LNCAP (cell line): ENCODE measurements around the gene CTPS1.

Experiments used
- TF ChIP-seq, protein P1 (sequence below): fragments of 450-650 bp; IDR thresholded peaks from 2 replicates; pipeline ENCODE4 v1.5.1; 2017; ENCODE audit warnings: mild to moderate bottlenecking

The CTPS1 gene, protein sequence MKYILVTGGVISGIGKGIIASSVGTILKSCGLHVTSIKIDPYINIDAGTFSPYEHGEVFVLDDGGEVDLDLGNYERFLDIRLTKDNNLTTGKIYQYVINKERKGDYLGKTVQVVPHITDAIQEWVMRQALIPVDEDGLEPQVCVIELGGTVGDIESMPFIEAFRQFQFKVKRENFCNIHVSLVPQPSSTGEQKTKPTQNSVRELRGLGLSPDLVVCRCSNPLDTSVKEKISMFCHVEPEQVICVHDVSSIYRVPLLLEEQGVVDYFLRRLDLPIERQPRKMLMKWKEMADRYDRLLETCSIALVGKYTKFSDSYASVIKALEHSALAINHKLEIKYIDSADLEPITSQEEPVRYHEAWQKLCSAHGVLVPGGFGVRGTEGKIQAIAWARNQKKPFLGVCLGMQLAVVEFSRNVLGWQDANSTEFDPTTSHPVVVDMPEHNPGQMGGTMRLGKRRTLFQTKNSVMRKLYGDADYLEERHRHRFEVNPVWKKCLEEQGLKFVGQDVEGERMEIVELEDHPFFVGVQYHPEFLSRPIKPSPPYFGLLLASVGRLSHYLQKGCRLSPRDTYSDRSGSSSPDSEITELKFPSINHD

GRCh38 chr1:40979241-40980067, at the start of gene CTPS1:
CTPS1 (plus strand) TSS chr1:40979696; CDS start chr1:40983291, 3,595 bp downstream.
- TF ChIP-seq, protein P1, sequence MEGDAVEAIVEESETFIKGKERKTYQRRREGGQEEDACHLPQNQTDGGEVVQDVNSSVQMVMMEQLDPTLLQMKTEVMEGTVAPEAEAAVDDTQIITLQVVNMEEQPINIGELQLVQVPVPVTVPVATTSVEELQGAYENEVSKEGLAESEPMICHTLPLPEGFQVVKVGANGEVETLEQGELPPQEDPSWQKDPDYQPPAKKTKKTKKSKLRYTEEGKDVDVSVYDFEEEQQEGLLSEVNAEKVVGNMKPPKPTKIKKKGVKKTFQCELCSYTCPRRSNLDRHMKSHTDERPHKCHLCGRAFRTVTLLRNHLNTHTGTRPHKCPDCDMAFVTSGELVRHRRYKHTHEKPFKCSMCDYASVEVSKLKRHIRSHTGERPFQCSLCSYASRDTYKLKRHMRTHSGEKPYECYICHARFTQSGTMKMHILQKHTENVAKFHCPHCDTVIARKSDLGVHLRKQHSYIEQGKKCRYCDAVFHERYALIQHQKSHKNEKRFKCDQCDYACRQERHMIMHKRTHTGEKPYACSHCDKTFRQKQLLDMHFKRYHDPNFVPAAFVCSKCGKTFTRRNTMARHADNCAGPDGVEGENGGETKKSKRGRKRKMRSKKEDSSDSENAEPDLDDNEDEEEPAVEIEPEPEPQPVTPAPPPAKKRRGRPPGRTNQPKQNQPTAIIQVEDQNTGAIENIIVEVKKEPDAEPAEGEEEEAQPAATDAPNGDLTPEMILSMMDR: no peak

DNA sequence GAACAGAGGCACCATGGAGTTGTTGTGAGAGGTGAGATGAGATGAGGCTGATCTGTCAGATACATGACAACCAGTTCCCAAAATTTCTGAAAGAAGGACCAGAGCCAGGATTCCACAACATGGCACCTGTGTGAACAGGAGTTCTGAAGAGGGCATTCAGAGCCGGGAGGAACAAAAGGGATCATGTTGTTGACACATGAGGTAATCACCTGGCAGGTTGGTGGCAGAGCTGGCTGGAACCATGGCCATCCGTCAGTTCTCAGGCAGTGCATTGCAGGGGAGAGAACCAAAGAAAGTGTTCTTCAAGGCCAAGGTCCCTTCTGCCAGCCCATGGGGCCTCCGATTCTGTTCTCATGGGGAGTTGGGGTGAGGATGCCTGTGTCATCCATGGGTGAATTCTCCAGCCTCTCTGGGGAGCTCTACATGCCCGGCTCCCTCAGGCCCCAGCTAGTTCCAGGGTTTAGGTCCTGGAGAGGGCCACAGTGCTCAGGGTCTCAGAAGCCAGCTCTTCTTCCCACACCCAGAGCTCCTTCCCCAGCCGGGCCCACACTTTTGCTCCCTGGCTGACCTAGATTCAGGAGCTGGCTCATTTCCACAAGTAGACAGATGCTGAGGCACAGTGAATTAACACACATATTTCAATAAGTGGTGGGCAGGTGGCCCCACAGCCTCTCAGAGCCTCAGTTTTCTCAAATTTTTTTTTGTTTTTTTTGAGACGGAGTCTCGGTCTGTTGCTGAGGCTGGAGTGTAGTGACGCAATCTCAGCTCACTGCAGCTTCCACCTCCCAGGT, 49.1 kb upstream of the CTPS1 start:
- TF ChIP-seq, protein P1: no peak

GRCh38 chr1:40931601-40932000, 47.9 kb upstream of the CTPS1 start:
- TF ChIP-seq, protein P1: no peak

DNA sequence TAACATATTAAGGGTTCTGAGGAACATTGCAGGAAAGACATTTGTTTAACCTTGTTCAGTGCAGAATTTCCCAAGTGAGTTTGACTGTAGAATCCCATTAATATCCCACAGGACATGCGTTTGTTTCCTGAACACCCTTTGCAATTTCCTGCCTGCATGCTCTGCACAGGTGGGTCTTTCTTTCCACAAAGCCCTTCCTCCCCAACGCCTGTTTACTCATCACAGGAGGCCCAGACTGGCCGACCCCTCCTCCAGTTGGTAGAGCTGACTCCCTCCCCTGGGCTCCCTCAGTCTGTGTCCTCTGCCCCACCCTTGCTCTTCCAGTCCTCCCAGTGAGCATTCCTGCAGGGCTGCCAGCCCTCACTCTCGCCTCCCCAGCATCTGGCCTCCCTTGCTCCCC, 47.5 kb upstream of the CTPS1 start:
- TF ChIP-seq, protein P1: no peak

GRCh38 chr1:40936931-40937339, 42.6 kb upstream of the CTPS1 start:
- TF ChIP-seq, protein P1: no peak

DNA sequence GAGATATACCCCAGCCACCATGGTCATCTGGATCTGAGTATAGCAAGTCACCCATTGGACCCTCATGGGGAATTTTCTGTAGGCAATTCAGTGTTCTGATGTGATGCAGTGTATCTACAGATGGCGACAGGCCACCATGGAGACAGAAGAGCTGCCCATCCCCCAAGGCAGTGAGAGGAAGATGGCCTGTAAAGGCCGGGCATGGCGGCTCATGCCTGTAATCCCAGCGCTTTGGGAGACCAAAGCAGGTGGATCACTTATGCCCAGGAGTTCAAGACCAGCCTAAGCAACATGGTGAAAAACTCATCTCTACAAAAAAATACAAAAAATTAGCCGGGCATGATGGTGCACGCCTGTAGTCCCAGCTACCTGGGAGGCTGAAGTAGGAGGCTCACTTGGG, 41.1 kb upstream of the CTPS1 start:
- TF ChIP-seq, protein P1: no peak
